ENCODE data around the gene ARMC6. TPM values are rescaled to one million over a fixed set of nuclear protein-coding genes. Genes with fewer than 3 reads are reported as not detected.

Gene ARMC6
- 15.0 TPM for total RNA-seq
- long read RNA-seq, transcript ARMC6-202 (8 exons, 2,383 nt): major isoform, 46 of 85 reads
- long read RNA-seq, transcript ARMC6-201 (8 exons, 2,412 nt): minor isoform, 15 of 85 reads
- long read RNA-seq, transcript ARMC6-206 (9 exons, 2,488 nt): minor isoform, 15 of 85 reads
- long read RNA-seq, partial matches to known transcripts: 3 of 85 reads
- long read RNA-seq, other reads (novel, unspliced or antisense): 6 of 85 reads

GRCh38 chr19:19033426-19034203, at the start of gene ARMC6, which contains the start of gene SUGP2:
Gene ARMC6, plus strand, starts transcription at chr19:19033603. Its CDS starts 607 bp downstream, at chr19:19034210.
Gene SUGP2, minus strand, starts transcription at chr19:19033517. Its CDS starts 2,446 bp downstream, at chr19:19031071.
- intact Hi-C loops (cut with micrococcal nuclease): no loop called here
- peak within 1 kb of the TSS; percentile 97 for H3K4me3 ChIP-seq
- peaks cover 34% of the 10 kb centered on the region for H3K36me3 ChIP-seq
- no peaks in the 10 kb centered on the region for H3K27me3 ChIP-seq (ENCODE audit: low read depth)
- peaks cover 41% of the 10 kb centered on the region for H3K4me1 ChIP-seq
- H3K27ac ChIP-seq (replicated peaks): peak within 1 kb of the TSS; percentile 100
- peak; percentile 42 for TF ChIP-seq CTCF (IDR thresholded peaks at IDR 0.05; ENCODE audit: borderline replicate concordance)
- H3K9me3 ChIP-seq (replicated peaks): no peaks in the 10 kb centered on the region
- peak; percentile 84 for DNase-seq

GRCh38 chr19:18984251-18984650, 49.2 kb upstream of the ARMC6 start:
- intact Hi-C loops (cut with micrococcal nuclease): no loop called here
- DNase-seq: no peak
- no peak for TF ChIP-seq CTCF (IDR thresholded peaks at IDR 0.05; ENCODE audit: borderline replicate concordance)
- no peak overlapping the region for H3K27ac ChIP-seq (replicated peaks)
- no peak overlapping the region for H3K4me3 ChIP-seq
- H3K9me3 ChIP-seq (replicated peaks): no peaks in the 10 kb centered on the region
- peaks cover 13% of the 10 kb centered on the region for H3K27me3 ChIP-seq (ENCODE audit: low read depth)
- H3K36me3 ChIP-seq: no peaks in the 10 kb centered on the region
- peaks cover 6% of the 10 kb centered on the region for H3K4me1 ChIP-seq

GRCh38 chr19:18985257-18985656, 48.1 kb upstream of the ARMC6 start:
- intact Hi-C loops (cut with micrococcal nuclease): no loop called here
- Histone ChIP-seq H3K27ac (replicated peaks) (peak overlapping the region; percentile 46), H3K27me3 (ENCODE audit: low read depth) (peaks cover 13% of the 10 kb centered on the region), H3K4me3 (no peak overlapping the region), H3K4me1 (peaks cover 6% of the 10 kb centered on the region), H3K36me3 (no peaks in the 10 kb centered on the region), H3K9me3 (replicated peaks) (no peaks in the 10 kb centered on the region)
- DNase-seq: no peak
- TF ChIP-seq CTCF (IDR thresholded peaks at IDR 0.05; ENCODE audit: borderline replicate concordance): no peak

- peaks cover 6% of the 10 kb centered on the region for H3K36me3 ChIP-seq
- H3K27ac ChIP-seq (replicated peaks): no peak overlapping the region
- DNase-seq: no peak
- no peak overlapping the region for H3K4me3 ChIP-seq
- no peaks in the 10 kb centered on the region for H3K9me3 ChIP-seq (replicated peaks)
- intact Hi-C loops (cut with micrococcal nuclease): no loop called here
- peaks cover 16% of the 10 kb centered on the region for H3K4me1 ChIP-seq
- peaks cover 11% of the 10 kb centered on the region for H3K27me3 ChIP-seq (ENCODE audit: low read depth)
- no peak for TF ChIP-seq CTCF (IDR thresholded peaks at IDR 0.05; ENCODE audit: borderline replicate concordance)
Observed at GRCh38 chr19:18987456-18987855, 45.9 kb upstream of the ARMC6 start.

- no peak for TF ChIP-seq CTCF (IDR thresholded peaks at IDR 0.05; ENCODE audit: borderline replicate concordance)
- no peak overlapping the region for H3K4me3 ChIP-seq
- H3K27me3 ChIP-seq (ENCODE audit: low read depth): no peaks in the 10 kb centered on the region
- H3K36me3 ChIP-seq: peaks cover 24% of the 10 kb centered on the region
- peaks cover 16% of the 10 kb centered on the region for H3K4me1 ChIP-seq
- no peak for DNase-seq
- intact Hi-C loops (cut with micrococcal nuclease): no loop called here
- no peaks in the 10 kb centered on the region for H3K9me3 ChIP-seq (replicated peaks)
- H3K27ac ChIP-seq (replicated peaks): no peak overlapping the region
Observed at GRCh38 chr19:18989316-18989715, 44.1 kb upstream of the ARMC6 start.

Data from left ventricle myocardium inferior (tissue), 1 donor.